Calu3 (cell line): ENCODE measurements around the gene RPP25L. TPM values are rescaled to one million over a fixed set of nuclear protein-coding genes. Genes with fewer than 3 reads are reported as not detected.

Source experiments
- BruUV-seq: library from RNA; stranded (reverse); fragments of 400-500 nt; replicated peaks from 2 replicates; lab custom pipeline; 2021; lab: Mats Ljungman, UMichigan
- CTCF ChIA-PET: fragments of 300-600 bp; sonication (Branson Sonifier 250); formaldehyde crosslinking; loops from one replicate; lab custom pipeline; 2022; ENCODE audit warnings: antibody characterized with exemption; lab: Charles Lee
- DNase-seq: peaks from one replicate; pipeline ENCODE4 v3.0.0; 2022
- H3K27ac Mint-ChIP-seq: one replicate; pipeline ENCODE4 v1.8.0; 2022; ENCODE audit warnings: mixed read lengths; ENCODE audit not compliant: unreplicated experiment
- H3K27me3 Mint-ChIP-seq: one replicate; pipeline ENCODE4 v1.8.0; 2022; ENCODE audit warnings: mixed read lengths; ENCODE audit not compliant: unreplicated experiment
- H3K36me3 Mint-ChIP-seq: one replicate; pipeline ENCODE4 v1.8.0; 2022; ENCODE audit warnings: mild to moderate bottlenecking, moderate library complexity, mixed read lengths; ENCODE audit not compliant: insufficient read depth, unreplicated experiment
- H3K4me1 Mint-ChIP-seq: one replicate; pipeline ENCODE4 v1.8.0; 2022; ENCODE audit warnings: mild to moderate bottlenecking, low read depth, mixed read lengths; ENCODE audit not compliant: unreplicated experiment
- H3K4me3 Mint-ChIP-seq: one replicate; pipeline ENCODE4 v1.8.0; 2022; ENCODE audit warnings: mild to moderate bottlenecking, low read depth, moderate library complexity, mixed read lengths; ENCODE audit not compliant: unreplicated experiment
- H3K9me3 Mint-ChIP-seq: one replicate; pipeline ENCODE4 v1.8.0; 2022; ENCODE audit warnings: low read depth, mixed read lengths; ENCODE audit not compliant: unreplicated experiment
- CTCF ChIP-seq: fragments of 200-600 bp; IDR thresholded peaks from one replicate; pipeline ENCODE4 v1.8.0; 2022; ENCODE audit warnings: antibody characterized with exemption; ENCODE audit not compliant: unreplicated experiment
- intact Hi-C: fragments of 100-400 bp; cut with micrococcal nuclease; formaldehyde crosslinking; loops from one replicate; pipeline ENCODE4 v1.10.0; 2022; ENCODE audit not compliant: unreplicated experiment
- total RNA-seq: library from RNA; stranded (reverse); gene quantifications from 2 replicates; pipeline ENCODE4 v1.2.3, GENCODE V29; 2022

The RPP25L gene
- total RNA-seq, 1 experiment from 2014 or later, result 17.6 TPM

- no peak overlapping the region for H3K4me3 Mint-ChIP-seq
- H3K27ac Mint-ChIP-seq, result no peak overlapping the region
- CTCF ChIA-PET, result no interaction called here
Observed at GRCh38 chr9:34655394-34655793, 43.5 kb upstream of the RPP25L start.

GRCh38 chr9:34654323-34655051 is 42.6 kb upstream of the RPP25L start:
- Mint-ChIP-seq H3K9me3 (no peaks in the 10 kb centered on the region), H3K36me3 (peaks cover 13% of the 10 kb centered on the region), H3K4me3 (no peak overlapping the region), H3K27me3 (peaks cover 20% of the 10 kb centered on the region), H3K27ac (no peak overlapping the region), H3K4me1 (peaks cover 20% of the 10 kb centered on the region)
- intact Hi-C loops, result no loop called here
- CTCF ChIA-PET, result no interaction called here
- TF ChIP-seq CTCF, result no peak
- no TSS peak for BruUV-seq
- no peak for DNase-seq

More at GRCh38 chr9:34655394-34655793, 43.5 kb upstream of the RPP25L start:
- intact Hi-C loops, result no loop called here
- DNase-seq, result no peak
- Mint-ChIP-seq H3K9me3 (no peaks in the 10 kb centered on the region), H3K36me3 (peaks cover 13% of the 10 kb centered on the region), H3K4me1 (peaks cover 20% of the 10 kb centered on the region), H3K27me3 (peaks cover 20% of the 10 kb centered on the region)
- TF ChIP-seq CTCF, result no peak
- BruUV-seq, result no TSS peak

GRCh38 chr9:34653151-34654072 is 41.5 kb upstream of the RPP25L start:
- Mint-ChIP-seq H3K27me3 (peaks cover 20% of the 10 kb centered on the region), H3K27ac (peak overlapping the region; percentile 21), H3K9me3 (no peaks in the 10 kb centered on the region), H3K36me3 (peaks cover 13% of the 10 kb centered on the region), H3K4me3 (peak overlapping the region; percentile 86), H3K4me1 (peaks cover 20% of the 10 kb centered on the region)
- no peak for TF ChIP-seq CTCF
- DNase-seq, result no peak
- BruUV-seq, result no TSS peak
- intact Hi-C loops, result no loop called here
- CTCF ChIA-PET, result no interaction called here

GRCh38 chr9:34652602-34653000 is 40.7 kb upstream of the RPP25L start:
- Mint-ChIP-seq H3K27ac (peak overlapping the region; percentile 21), H3K9me3 (no peaks in the 10 kb centered on the region), H3K4me1 (peaks cover 25% of the 10 kb centered on the region), H3K27me3 (peaks cover 20% of the 10 kb centered on the region), H3K4me3 (peak overlapping the region; percentile 86), H3K36me3 (peaks cover 13% of the 10 kb centered on the region)
- BruUV-seq, result no TSS peak
- intact Hi-C loops, result no loop called here
- CTCF ChIA-PET, result interaction anchor here (1.0 kb wide), 1 partner anchor 13 kb away, joined by 4 read pairs; no protein-coding TSS in a partner anchor
- TF ChIP-seq CTCF, result no peak
- no peak for DNase-seq
